ENCODE results near the gene FUT9.

DNA sequence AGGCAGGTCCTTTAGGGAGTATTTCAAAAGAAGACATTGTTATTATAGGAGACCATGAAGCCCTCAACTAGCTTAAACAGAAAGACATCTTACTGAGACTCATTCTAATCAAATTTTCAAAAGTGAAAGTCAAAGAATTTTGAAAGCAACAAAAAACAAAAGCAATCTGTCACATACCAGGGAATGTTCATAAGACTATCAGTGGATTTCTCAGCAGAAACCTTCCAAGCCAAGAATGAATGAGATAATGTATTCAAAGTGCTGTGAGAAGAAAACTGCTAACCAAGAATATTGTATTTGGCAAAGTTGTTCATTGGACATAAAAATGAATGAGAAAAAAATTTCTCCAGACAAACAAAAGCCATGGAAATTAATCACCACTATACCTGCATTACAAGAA is 48.2 kb upstream of the FUT9 start:
- no peak for TF ChIP-seq POLR2A (IDR thresholded peaks at IDR 0.05)
- TF ChIP-seq CTCF (IDR thresholded peaks at IDR 0.05 in 4 of 5, conservative IDR thresholded peaks at IDR 0.05 in 1 of 5) = no peak

Measured in gastrocnemius medialis (tissue), 4 donors.